ENCODE measurements around the gene FBXL12. TPM values are rescaled to one million over a fixed set of nuclear protein-coding genes. Genes with fewer than 3 reads are reported as not detected.
"Not testable (repeated sequence)": the region's sequence is repeated elsewhere in the genome, so short reads cannot be mapped to it uniquely, and the experiment has no call there.

Gene FBXL12
- total and polyA plus RNA-seq, 8 donors = 11.1 to 185 (median 17.9) TPM

GRCh38 chr19:9848060-9848459 is 29.2 kb upstream of the FBXL12 start:
- 71 to 87% (median 71%) methylated on average over 2 to 4 of the region's 4 CpGs for WGBS, 5 donors
- intact Hi-C loops (cut with DNase I; ENCODE audit: low total_unique reads) = no loop called here
- H3K36me3 ChIP-seq = peaks cover 32 to 86% (median 78%) of the 10 kb centered on the region in 4 donors
- peaks cover 0 to 8% (median 3%) of the 10 kb centered on the region in 4 donors for H3K9me3 ChIP-seq
- TF ChIP-seq POLR2AphosphoS5 (IDR thresholded peaks at IDR 0.05) (no peak), EP300 (IDR thresholded peaks at IDR 0.05) (no peak), POLR2A (IDR thresholded peaks at IDR 0.05) (no peak)
- TF ChIP-seq, protein P1, sequence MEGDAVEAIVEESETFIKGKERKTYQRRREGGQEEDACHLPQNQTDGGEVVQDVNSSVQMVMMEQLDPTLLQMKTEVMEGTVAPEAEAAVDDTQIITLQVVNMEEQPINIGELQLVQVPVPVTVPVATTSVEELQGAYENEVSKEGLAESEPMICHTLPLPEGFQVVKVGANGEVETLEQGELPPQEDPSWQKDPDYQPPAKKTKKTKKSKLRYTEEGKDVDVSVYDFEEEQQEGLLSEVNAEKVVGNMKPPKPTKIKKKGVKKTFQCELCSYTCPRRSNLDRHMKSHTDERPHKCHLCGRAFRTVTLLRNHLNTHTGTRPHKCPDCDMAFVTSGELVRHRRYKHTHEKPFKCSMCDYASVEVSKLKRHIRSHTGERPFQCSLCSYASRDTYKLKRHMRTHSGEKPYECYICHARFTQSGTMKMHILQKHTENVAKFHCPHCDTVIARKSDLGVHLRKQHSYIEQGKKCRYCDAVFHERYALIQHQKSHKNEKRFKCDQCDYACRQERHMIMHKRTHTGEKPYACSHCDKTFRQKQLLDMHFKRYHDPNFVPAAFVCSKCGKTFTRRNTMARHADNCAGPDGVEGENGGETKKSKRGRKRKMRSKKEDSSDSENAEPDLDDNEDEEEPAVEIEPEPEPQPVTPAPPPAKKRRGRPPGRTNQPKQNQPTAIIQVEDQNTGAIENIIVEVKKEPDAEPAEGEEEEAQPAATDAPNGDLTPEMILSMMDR (IDR thresholded peaks at IDR 0.05) = no peak
- H3K4me3 ChIP-seq = no peak overlapping the region
- peaks cover 0 to 19% (median 7%) of the 10 kb centered on the region in 4 donors for H3K4me1 ChIP-seq
- no peaks in the 10 kb centered on the region for H3K27me3 ChIP-seq
- peak in 1 of 2 donors; percentile 56 for DNase-seq
- H3K27ac ChIP-seq = no peak overlapping the region

DNA sequence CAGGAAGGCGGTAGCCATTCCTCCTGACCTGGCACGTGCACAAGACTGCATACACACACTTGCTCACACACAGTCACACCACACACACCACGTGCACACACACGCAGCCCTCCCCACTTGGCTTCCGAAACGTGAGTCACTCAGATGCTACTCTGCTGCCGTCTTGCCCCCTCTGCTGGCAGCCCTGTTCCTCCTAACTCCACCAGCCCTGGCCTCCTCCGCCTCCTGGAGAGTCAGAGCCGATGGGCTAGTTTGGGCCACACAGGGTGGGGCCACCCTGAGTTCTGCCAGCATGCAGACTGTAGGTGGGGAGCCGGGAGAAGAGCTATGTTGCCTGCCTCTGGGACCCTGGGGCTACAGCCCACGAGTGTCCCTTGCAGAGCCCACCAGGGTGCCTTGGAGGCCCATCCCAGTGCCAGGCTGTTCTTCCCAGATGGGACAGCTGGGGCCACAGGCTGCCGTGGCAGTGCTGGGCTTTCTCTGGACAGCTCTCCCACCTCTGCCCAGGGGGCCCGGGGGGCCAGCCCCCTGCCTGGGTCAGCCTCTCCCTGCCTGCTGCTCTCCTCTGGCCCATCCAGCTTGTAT is 28.3 kb upstream of the FBXL12 start:
- intact Hi-C loops (cut with DNase I; ENCODE audit: low total_unique reads) = no loop called here

GRCh38 chr19:9843626-9844273 is 24.9 kb upstream of the FBXL12 start:
- intact Hi-C loops (cut with DNase I; ENCODE audit: low total_unique reads) = not testable (repeated sequence)
- H3K36me3 ChIP-seq = peaks cover 66 to 100% (median 98%) of the 10 kb centered on the region in 4 donors
- 93 to 99% (median 96%) methylated on average over 12 of the region's 12 CpGs for WGBS, 5 donors

More for the DNA sequence above, 28.3 kb upstream of the FBXL12 start:
- peak; percentile 34 to 65 for DNase-seq
- no peak overlapping the region for H3K27ac ChIP-seq
- WGBS, 5 donors = 56 to 100% (median 60%) methylated on average over 2 to 13 of the region's 13 CpGs
- peaks cover 0 to 19% (median 7%) of the 10 kb centered on the region in 4 donors for H3K4me1 ChIP-seq
- no peaks in the 10 kb centered on the region for H3K27me3 ChIP-seq
- no peak overlapping the region for H3K4me3 ChIP-seq
- peaks cover 0 to 9% (median 3%) of the 10 kb centered on the region in 4 donors for H3K9me3 ChIP-seq
- TF ChIP-seq, protein P1 (IDR thresholded peaks at IDR 0.05) = peak in 2 of 7 experiments; percentile 12 to 21
- TF ChIP-seq POLR2A (IDR thresholded peaks at IDR 0.05) = no peak
- TF ChIP-seq POLR2AphosphoS5 (IDR thresholded peaks at IDR 0.05) = peak in 1 of 3 donors; percentile 19
- no peak for TF ChIP-seq EP300 (IDR thresholded peaks at IDR 0.05)
- H3K36me3 ChIP-seq = peaks cover 41 to 95% (median 87%) of the 10 kb centered on the region in 4 donors

GRCh38 chr19:9842834-9843625 is 24.2 kb upstream of the FBXL12 start:
- no peak overlapping the region for H3K27ac ChIP-seq
- WGBS, 5 donors = 84 to 96% (median 95%) methylated on average over 8 to 9 of the region's 9 CpGs
- DNase-seq = no peak
- no peak overlapping the region for H3K4me3 ChIP-seq
- peaks cover 0 to 9% (median 3%) of the 10 kb centered on the region in 4 donors for H3K9me3 ChIP-seq
- intact Hi-C loops (cut with DNase I; ENCODE audit: low total_unique reads) = no loop called here
- no peaks in the 10 kb centered on the region for H3K27me3 ChIP-seq
- TF ChIP-seq POLR2A (IDR thresholded peaks at IDR 0.05) = no peak
- TF ChIP-seq POLR2AphosphoS5 (IDR thresholded peaks at IDR 0.05) = no peak
- no peak for TF ChIP-seq EP300 (IDR thresholded peaks at IDR 0.05)
- TF ChIP-seq, protein P1 (IDR thresholded peaks at IDR 0.05) = no peak
- peaks cover 0 to 29% (median 20%) of the 10 kb centered on the region in 4 donors for H3K4me1 ChIP-seq
- H3K36me3 ChIP-seq = peaks cover 61 to 100% (median 98%) of the 10 kb centered on the region in 4 donors

More at GRCh38 chr19:9843626-9844273, 24.9 kb upstream of the FBXL12 start:
- DNase-seq, H3K9me3 ChIP-seq, H3K27ac ChIP-seq, H3K27me3 ChIP-seq, H3K4me3 ChIP-seq: not testable (repeated sequence)
- peaks cover 0 to 24% (median 15%) of the 10 kb centered on the region in 4 donors for H3K4me1 ChIP-seq
